HG02870 (cell line): ENCODE measurements around the gene TECTB.
"Not testable (repeated sequence)": the region's sequence is repeated elsewhere in the genome, so short reads cannot be mapped to it uniquely, and the experiment has no call there.

Experiments
- ATAC-seq: cut with Tn5 transposase; IDR thresholded peaks from one replicate; pipeline ENCODE4 v1.9.1; 2021; ENCODE audit warnings: mild to moderate bottlenecking, moderate library complexity; ENCODE audit not compliant: unreplicated experiment

Gene TECTB

GRCh38 chr10:112283100-112283499 lies at the start of gene TECTB:
Gene TECTB (plus strand): TSS chr10:112283400. CDS start chr10:112283735, 335 bp downstream.
- no peak for ATAC-seq

GRCh38 chr10:112235141-112235540 lies 48.1 kb upstream of the TECTB start:
- ATAC-seq, result no peak

GRCh38 chr10:112235920-112236319 lies 47.3 kb upstream of the TECTB start:
- no peak for ATAC-seq

GRCh38 chr10:112236486-112236885 lies 46.7 kb upstream of the TECTB start:
- ATAC-seq, result no peak

GRCh38 chr10:112239347-112239746 lies 43.9 kb upstream of the TECTB start:
- ATAC-seq, result no peak

GRCh38 chr10:112240441-112240840 lies 42.8 kb upstream of the TECTB start:
- no peak for ATAC-seq

GRCh38 chr10:112241651-112242341 lies 41.4 kb upstream of the TECTB start:
- no peak for ATAC-seq

GRCh38 chr10:112242769-112243168 lies 40.4 kb upstream of the TECTB start:
- ATAC-seq, result no peak

- ATAC-seq, result no peak
These were observed 39.5 kb upstream of the TECTB start for GRCh38 chr10:112243713-112244112.

GRCh38 chr10:112244197-112244596 lies 39.0 kb upstream of the TECTB start:
- no peak for ATAC-seq

- no peak for ATAC-seq
These were observed 35.4 kb upstream of the TECTB start for GRCh38 chr10:112247791-112248190.

GRCh38 chr10:112248584-112249295 lies 34.5 kb upstream of the TECTB start:
- no peak for ATAC-seq

- no peak for ATAC-seq
These were observed 33.5 kb upstream of the TECTB start for GRCh38 chr10:112249722-112250121.

- no peak for ATAC-seq
These were observed 32.6 kb upstream of the TECTB start for GRCh38 chr10:112250555-112250954.

- ATAC-seq, result not testable (repeated sequence)
These were observed 32.0 kb upstream of the TECTB start for GRCh38 chr10:112251238-112251637.

GRCh38 chr10:112258407-112258806 lies 24.8 kb upstream of the TECTB start:
- ATAC-seq, result no peak

GRCh38 chr10:112259688-112260087 lies 23.5 kb upstream of the TECTB start:
- ATAC-seq, result no peak

GRCh38 chr10:112260831-112261230 lies 22.4 kb upstream of the TECTB start:
- no peak for ATAC-seq

- no peak for ATAC-seq
These were observed 21.8 kb upstream of the TECTB start for GRCh38 chr10:112261281-112261822.

- ATAC-seq, result no peak
These were observed 20.7 kb upstream of the TECTB start for GRCh38 chr10:112262546-112262945.

GRCh38 chr10:112265745-112266144 lies 17.5 kb upstream of the TECTB start:
- no peak for ATAC-seq

- ATAC-seq, result no peak
These were observed 13.9 kb upstream of the TECTB start for GRCh38 chr10:112269266-112269665.
